CD1c-positive myeloid dendritic cell (primary cell): ENCODE measurements around the gene PTPRM.

Experiments
- DNase-seq: peaks from one replicate; pipeline ENCODE4 v3.0.0-alpha.2; 2016; ENCODE audit errors: extremely low spot score

PTPRM gene

GRCh38 chr18:7668392-7668791 is 101.3 kb downstream of the PTPRM start:
- no peak for DNase-seq

- DNase-seq = no peak
Measured at GRCh38 chr18:7669361-7669760, 102.2 kb downstream of the PTPRM start.

GRCh38 chr18:7671105-7671504 is 104.0 kb downstream of the PTPRM start:
- no peak for DNase-seq

- no peak for DNase-seq
Measured at GRCh38 chr18:7676253-7676873, 109.2 kb downstream of the PTPRM start.

- no peak for DNase-seq
Measured at GRCh38 chr18:7677001-7677400, 109.9 kb downstream of the PTPRM start.

GRCh38 chr18:7677424-7677823 is 110.3 kb downstream of the PTPRM start:
- no peak for DNase-seq

GRCh38 chr18:7678389-7678788 is 111.3 kb downstream of the PTPRM start:
- no peak for DNase-seq

GRCh38 chr18:7678801-7679200 is 111.7 kb downstream of the PTPRM start:
- DNase-seq = no peak

GRCh38 chr18:7681298-7681697 is 114.2 kb downstream of the PTPRM start:
- DNase-seq = no peak

GRCh38 chr18:7682321-7682720 is 115.2 kb downstream of the PTPRM start:
- no peak for DNase-seq

- DNase-seq = no peak
Measured at GRCh38 chr18:7683753-7684152, 116.6 kb downstream of the PTPRM start.

GRCh38 chr18:7684357-7684756 is 117.2 kb downstream of the PTPRM start:
- DNase-seq = no peak

GRCh38 chr18:7684966-7685365 is 117.8 kb downstream of the PTPRM start:
- DNase-seq = no peak

GRCh38 chr18:7686278-7686677 is 119.2 kb downstream of the PTPRM start:
- DNase-seq = no peak

- no peak for DNase-seq
Measured at GRCh38 chr18:7688580-7688979, 121.5 kb downstream of the PTPRM start.

- no peak for DNase-seq
Measured at GRCh38 chr18:7691206-7691605, 124.1 kb downstream of the PTPRM start.

- DNase-seq = no peak
Measured at GRCh38 chr18:7696780-7697179, 129.7 kb downstream of the PTPRM start.

- no peak for DNase-seq
Measured at GRCh38 chr18:7697306-7697705, 130.2 kb downstream of the PTPRM start.

GRCh38 chr18:7711495-7711894 is 144.4 kb downstream of the PTPRM start:
- no peak for DNase-seq

- no peak for DNase-seq
Measured at GRCh38 chr18:7720395-7720794, 153.3 kb downstream of the PTPRM start.

- no peak for DNase-seq
Measured at GRCh38 chr18:7721532-7721931, 154.4 kb downstream of the PTPRM start.

- DNase-seq = no peak
Measured at GRCh38 chr18:7722955-7723354, 155.8 kb downstream of the PTPRM start.

GRCh38 chr18:7723558-7723957 is 156.4 kb downstream of the PTPRM start:
- DNase-seq = no peak

GRCh38 chr18:7725473-7725872 is 158.4 kb downstream of the PTPRM start:
- DNase-seq = no peak
